Measurements from ENCODE around the gene SNCAIP. TPM values are rescaled to one million over a fixed set of nuclear protein-coding genes. Genes with fewer than 3 reads are reported as not detected.

The SNCAIP gene
- total RNA-seq, 4 donors from 2014 or later = 4.9 to 7.7 (median 6.8) TPM

DNA sequence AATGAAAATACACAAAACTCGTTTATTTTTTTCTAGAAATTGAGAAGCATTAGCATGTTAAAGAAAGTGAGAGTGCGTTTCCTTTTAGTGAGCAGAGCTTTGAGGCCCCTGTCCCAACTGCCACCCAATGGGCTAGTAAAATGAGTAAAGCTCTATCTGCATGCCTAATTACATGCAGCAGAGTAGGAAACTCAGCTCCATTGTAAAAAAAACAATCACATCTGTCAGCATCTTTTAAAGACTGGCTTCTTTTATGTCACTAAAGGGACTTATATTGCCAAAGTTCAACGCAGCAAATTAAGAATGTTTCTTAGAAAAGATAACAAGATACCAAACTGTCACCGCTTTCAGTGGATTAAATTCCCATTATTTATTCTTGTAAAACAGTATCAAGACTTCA, 154.0 kb downstream of the SNCAIP start:
- TF ChIP-seq, protein P1, sequence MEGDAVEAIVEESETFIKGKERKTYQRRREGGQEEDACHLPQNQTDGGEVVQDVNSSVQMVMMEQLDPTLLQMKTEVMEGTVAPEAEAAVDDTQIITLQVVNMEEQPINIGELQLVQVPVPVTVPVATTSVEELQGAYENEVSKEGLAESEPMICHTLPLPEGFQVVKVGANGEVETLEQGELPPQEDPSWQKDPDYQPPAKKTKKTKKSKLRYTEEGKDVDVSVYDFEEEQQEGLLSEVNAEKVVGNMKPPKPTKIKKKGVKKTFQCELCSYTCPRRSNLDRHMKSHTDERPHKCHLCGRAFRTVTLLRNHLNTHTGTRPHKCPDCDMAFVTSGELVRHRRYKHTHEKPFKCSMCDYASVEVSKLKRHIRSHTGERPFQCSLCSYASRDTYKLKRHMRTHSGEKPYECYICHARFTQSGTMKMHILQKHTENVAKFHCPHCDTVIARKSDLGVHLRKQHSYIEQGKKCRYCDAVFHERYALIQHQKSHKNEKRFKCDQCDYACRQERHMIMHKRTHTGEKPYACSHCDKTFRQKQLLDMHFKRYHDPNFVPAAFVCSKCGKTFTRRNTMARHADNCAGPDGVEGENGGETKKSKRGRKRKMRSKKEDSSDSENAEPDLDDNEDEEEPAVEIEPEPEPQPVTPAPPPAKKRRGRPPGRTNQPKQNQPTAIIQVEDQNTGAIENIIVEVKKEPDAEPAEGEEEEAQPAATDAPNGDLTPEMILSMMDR (IDR thresholded peaks at IDR 0.05; ENCODE audit: low read depth) = no peak

DNA sequence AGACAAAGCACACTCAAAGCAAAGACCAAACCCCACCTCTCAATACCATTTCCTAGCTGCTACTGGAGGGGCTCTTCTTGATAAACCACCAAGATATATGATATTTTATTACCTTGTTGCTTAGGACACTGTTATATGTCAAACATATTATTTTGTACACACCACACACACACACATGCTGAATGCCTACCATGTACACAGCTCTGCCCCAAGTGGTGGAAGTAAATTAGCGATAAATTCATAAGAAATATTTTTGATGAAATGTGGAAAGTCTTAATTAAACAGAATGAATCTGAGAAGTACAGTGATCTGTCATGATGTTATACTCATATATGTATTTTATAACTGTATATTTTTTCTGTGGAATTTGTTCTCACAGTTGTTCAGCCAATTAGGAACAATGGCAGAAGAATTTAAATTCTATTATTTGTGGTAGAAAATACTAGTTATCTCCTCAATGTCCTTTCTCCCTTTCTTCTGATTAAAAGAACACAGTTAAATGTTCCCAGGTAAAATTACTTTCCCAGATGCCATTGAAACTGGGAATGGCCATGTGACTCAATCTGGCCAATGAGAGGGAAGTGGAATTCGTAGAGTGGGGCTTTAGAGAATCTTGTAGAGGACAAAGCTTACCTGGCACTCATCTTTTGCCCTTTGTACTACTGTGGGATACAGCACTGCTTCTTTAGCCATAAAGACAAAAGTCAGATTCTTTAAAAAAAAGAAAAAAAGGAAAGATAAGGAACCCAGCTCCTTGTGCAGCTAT, 156.5 kb downstream of the SNCAIP start:
- TF ChIP-seq, protein P1 (IDR thresholded peaks at IDR 0.05; ENCODE audit: low read depth) = no peak

DNA sequence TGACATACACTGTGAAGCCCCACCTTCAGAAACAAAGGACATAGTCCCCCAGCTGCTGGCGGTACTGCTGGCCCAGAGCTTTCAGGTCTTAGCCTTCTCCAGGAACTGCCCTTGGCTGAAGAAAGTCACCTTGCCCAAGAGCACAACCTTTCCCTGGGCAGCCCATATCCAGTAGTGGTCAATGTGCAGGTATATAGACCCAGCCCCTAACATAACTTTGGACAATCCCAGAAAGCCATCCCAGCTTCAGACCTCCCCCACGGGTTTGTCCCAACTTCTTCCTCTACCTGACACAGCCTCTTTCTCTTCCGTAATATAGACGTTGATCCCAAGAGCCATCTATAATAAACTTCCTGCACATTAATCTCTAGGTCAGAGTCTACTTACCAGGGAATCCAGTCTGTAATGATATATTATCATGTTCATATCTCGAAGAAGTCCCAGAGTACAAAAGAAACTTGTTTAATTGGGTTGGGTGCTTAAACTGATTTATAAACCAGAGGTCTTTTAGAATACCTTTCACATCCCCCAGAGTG, 157.4 kb downstream of the SNCAIP start:
- TF ChIP-seq, protein P1 (IDR thresholded peaks at IDR 0.05; ENCODE audit: low read depth) = no peak

DNA sequence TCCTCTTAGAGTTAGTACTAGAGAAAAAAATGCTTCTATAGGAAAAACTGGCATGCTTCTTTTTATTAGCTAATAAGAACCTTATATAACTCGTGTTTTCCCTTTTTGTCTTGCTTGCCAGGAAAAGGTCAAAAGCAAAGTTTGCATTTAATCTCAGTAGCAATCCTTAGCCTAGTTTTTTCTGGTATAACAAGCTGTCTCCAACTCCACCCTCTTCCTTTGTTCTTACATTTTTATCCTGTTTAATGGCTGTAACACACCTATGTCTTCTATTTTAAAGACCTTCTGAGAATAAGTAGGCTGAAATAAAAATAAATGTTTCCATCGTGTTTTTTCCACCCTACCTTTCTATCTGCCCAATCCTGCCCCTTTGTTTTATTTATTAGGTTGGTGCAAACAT, 158.3 kb downstream of the SNCAIP start:
- TF ChIP-seq, protein P1 (IDR thresholded peaks at IDR 0.05; ENCODE audit: low read depth) = no peak

DNA sequence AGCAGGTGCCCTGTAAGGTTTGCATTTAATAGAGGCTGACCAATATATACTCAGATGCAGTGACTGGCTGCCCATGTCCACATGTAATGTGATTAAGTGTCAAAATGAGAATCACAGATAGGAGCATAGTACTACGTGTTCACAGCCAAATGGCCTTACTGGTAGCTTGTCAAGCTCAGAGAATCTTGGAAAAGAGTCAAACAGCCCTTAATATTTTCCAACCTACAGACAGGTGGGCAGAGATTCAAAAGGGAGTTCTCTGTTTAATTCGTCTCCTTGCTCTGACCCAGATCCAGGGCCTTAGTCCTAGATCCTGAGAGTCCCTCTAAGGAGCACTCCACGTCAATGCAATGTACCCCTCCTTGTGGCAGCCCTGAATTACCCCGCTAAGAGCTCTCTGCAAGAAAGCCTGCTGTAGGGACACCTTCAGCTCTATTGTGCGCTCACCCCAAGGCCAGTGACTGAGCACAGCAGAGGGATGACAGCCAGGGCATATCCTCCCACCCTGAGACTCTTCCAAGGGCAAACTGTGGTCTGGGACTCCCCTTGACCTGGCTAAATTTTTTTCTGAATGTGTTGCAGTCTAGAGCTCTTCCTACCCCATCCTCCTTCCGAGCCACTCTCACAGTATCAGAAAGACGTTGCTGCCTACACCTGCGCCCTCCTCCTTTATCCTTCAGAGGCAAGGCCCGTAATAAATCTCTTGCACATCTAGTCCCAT, 159.2 kb downstream of the SNCAIP start:
- TF ChIP-seq, protein P1 (IDR thresholded peaks at IDR 0.05; ENCODE audit: low read depth) = no peak

DNA sequence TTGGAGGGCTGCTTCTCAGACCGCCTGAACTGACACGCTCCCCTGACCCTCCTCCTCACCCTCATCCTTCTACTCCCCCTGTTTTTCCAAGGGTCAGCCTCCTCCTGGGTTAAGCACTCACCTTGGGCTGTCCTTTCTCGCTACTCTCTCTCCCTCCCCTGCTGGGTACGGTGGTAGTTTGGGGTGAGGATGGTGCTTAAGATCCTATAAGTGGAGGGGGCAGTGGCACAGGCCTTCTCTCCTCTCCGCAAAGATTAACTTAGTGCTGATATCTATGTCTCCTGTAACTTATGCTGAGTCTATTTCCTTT, 159.7 kb downstream of the SNCAIP start:
- TF ChIP-seq, protein P1 (IDR thresholded peaks at IDR 0.05; ENCODE audit: low read depth) = no peak

DNA sequence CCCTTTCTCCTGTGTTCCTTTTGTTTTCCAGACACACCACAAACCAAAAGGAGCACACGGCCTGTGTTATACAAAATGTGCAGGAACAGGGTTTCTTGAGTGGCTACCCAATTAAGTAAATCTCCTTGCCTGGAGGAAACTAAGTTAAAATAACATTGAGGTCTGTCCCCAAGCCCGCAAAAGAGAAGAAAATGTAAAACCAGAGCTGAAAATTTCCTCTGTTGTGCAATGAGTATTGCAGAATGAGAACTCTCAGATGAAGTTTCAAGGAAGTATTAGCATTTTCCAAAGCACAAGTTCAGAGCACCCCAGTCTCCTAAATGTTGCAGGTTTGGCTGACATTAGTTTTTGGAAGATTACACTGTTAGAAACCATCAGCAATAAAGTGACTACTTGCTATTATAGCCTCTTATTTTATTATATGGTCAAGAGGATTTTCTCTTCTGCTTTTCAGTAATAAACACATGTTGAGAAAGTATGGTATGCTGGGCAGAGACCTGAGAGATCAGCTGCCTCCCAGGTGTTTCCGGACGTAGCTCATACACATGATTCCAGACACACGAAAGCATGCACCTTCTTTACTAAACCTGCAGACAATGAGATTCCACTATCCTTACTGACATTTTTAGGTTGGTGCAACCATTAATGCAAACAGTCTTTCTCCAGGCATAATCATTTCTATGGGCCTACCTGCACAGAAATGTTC, 161.3 kb downstream of the SNCAIP start:
- TF ChIP-seq, protein P1 (IDR thresholded peaks at IDR 0.05; ENCODE audit: low read depth) = no peak

Data from subcutaneous adipose tissue (tissue), 4 donors.